Measurements from ENCODE around the gene CTNNA3.

CTNNA3 gene

GRCh38 chr10:66535439-66535838 is 1160.6 kb downstream of the CTNNA3 start:
- DNase-seq (ENCODE audit: low spot score): no peak

DNA sequence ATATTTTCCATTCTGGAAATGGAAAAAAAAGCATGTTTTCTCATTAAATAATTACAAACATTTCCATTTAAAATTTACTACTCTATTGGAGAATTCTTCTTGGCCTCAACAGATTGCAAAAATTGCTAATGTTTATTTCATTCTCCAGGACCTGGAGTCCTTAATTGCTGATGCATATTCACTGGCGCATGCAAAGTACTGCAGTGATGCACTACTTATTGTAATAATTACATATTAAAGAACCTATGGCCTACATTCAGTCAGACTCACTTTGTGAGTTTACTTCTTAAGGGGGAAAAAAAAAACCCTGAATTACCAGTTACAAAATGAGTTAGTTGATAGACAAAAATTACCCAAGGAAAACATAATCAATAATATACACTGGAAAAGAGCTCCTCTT is 1161.1 kb downstream of the CTNNA3 start:
- DNase-seq (ENCODE audit: low spot score): no peak

DNA sequence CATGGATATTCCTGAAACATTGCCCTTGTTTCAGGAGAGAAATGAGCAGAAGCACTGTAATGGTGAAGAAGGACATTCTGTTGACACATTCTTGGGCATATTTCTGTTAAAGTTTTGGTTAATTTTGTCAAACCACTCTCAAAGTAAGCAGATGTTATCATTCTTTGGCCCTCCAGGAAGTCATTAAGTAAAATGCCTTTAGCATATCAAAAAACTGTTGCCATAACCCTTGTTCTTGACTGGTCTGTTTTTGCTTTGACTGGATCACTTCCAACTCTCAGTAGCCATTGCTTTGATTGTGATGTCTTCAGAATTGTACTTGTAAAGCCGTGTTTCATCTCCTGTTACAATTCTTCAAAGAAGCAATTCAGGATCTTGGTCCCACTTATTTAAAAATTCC is 1174.5 kb downstream of the CTNNA3 start:
- DNase-seq (ENCODE audit: low spot score): no peak

DNA sequence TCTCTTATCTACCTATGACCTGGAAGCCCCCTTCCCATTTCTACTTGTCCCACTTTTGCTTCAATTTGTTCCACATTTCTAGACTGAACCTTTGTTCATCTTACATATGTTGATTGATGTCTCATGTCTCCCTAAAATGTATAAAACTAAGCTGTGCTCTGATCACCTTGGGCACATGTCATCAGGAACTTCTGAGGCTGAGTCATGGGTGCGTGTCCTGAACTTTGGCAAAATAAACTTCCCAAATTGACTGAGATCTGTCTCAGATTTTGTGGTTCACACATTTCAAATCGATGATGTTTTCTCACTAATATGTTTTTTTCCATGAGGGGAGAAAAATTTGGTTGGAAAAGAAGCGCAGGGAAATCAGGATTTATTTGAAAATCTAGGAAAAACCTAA is 1176.4 kb downstream of the CTNNA3 start:
- DNase-seq (ENCODE audit: low spot score): no peak

DNA sequence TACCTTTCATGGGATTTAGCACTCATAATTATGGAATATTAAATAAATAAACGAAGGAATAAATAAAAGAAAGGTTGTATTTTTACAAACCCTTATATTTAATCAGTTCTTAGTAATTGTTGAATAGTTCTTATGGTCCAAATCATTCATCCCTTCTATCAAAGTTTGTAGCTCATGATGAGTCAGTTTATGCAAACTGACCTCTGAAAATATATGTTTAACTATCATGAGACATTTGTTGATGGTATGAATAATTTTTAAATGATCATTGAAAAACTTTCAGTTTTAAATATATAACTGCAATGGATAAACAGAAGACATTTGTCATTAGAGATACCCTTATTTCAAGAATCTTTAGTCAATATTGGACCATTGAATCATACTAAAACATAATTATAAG is 1181.3 kb downstream of the CTNNA3 start:
- no peak for DNase-seq (ENCODE audit: low spot score)

GRCh38 chr10:66513504-66513903 is 1182.5 kb downstream of the CTNNA3 start:
- DNase-seq (ENCODE audit: low spot score): no peak

DNA sequence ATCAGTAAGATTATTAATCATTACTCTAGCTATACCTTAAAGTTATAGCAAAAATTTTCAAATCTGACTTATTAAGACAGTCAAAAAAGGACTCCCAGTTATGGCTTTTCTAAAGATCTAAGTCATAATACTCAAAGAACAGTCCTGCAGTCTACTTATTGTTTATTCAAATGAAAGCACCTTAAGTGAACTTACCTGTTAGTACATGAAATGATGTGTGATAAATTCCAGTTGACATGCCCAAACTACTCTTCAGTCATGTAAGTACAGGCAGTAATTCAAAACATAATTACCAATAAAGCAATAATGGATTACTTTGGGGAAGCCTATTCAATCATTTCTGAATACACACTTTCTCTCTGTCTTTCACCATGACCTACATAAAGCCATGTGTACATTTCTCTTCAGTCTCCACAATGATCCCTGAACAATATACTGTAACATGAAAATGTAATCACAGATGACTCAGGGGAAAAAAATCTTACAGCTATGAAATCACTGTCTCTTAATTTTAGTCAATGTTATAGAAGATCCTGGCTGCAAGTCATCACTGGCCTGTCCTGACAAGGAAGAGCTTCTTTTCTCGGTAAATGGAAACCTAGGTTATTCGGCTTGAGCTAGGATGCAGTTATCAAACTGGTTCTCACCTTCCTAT is 1190.9 kb downstream of the CTNNA3 start:
- no peak for DNase-seq (ENCODE audit: low spot score)

DNA sequence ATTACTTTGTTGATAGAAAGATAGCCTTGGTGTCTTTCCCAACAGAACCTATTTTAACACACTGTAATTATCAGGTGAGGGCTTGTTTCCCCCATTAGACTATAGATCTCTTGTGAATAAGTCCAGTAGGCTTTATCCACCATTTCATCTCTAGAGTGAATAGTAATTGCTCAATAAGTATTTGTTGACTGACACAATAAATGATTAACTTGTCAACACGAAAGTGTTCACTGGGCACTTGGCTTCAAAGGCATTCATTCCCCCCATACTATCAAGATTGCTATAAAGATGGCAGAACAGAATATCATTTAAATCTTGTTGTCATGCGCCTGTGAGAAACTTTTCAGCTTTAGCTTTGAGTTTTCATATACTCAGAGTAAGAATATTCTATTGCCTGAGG is 1194.6 kb downstream of the CTNNA3 start:
- DNase-seq (ENCODE audit: low spot score): no peak

GRCh38 chr10:66483966-66484365 is 1212.0 kb downstream of the CTNNA3 start:
- DNase-seq (ENCODE audit: low spot score): no peak

DNA sequence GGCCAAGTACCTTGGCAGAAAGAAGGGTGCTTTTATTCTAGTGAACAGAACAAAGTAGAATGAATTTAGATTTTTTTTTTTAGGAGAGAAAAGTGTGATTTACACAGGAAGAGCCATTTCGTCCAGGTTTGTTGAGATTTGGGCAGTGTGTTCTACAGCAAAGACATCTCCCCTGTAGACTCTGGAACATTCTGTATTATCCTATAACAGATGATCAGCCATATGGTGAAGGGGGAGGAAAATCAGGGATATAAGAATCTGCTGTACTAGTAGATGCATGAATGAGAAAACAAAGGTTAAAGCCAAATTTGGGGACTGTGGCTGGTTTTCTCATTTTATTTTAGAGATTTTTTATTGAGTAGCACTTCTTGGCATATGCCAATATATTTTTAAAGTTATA is 1223.8 kb downstream of the CTNNA3 start:
- no peak for DNase-seq (ENCODE audit: low spot score)

- no peak for DNase-seq (ENCODE audit: low spot score)
These were observed 1229.0 kb downstream of the CTNNA3 start for GRCh38 chr10:66467042-66467441.

DNA sequence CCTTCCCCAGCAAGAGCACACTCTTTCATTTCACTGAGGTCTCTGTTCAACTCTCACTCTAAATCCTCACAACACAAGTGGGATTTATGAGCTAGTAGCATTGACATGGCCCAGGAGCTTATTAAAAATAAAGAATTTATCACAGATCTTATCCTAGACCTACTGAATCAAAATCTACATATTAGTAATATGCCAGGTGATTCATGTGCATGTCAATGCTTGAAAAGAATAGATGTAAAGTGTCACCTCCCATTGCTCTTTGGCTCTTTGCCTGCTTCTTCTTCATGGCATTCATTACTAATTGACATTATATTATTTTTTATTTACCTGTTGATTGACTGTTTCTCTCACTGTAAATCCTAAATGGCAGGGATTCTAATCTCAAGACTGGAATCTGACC is 1229.4 kb downstream of the CTNNA3 start:
- DNase-seq (ENCODE audit: low spot score): no peak

GRCh38 chr10:66463611-66464010 is 1232.4 kb downstream of the CTNNA3 start:
- DNase-seq (ENCODE audit: low spot score): no peak

- DNase-seq (ENCODE audit: low spot score): no peak
These were observed 1238.4 kb downstream of the CTNNA3 start for GRCh38 chr10:66457629-66458028.

DNA sequence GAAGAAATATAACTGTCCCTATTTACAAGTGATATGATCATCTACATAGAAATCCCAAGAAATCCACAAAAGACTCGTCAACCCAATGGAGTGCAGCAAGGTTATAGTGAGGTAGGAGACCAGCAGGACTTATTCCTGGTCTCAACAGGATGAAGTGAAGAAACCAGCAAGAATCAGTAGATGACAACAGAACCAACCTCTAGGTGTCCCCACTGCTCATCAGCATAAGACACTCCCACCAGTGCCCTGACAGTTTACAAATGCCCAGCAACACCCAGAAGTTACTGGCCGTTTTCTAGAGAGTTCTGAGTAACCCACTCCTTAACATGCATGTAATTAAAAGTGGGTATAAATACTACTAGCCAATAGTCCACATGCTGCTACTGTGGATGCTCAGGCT is 1240.7 kb downstream of the CTNNA3 start:
- DNase-seq (ENCODE audit: low spot score): no peak

- no peak for DNase-seq (ENCODE audit: low spot score)
These were observed 1255.4 kb downstream of the CTNNA3 start for GRCh38 chr10:66440568-66440967.

DNA sequence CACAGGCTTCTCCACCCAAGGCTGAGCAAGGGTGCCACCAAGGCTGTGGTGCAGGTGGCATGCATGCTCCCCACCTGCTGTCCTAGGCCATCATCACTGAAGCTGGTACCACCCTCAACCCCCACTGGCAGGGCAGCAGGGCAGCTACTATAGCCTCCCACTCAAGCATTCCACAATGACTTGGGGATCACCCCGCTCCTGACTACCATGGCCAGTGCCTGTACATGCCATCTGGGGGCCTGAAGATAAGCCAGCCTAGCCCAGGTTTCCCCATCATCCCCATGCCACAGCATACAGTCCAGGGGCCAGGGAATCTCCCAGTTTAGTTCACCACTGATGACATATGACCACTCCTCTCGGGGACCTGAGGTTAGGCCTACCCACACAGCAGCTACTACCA is 1281.1 kb downstream of the CTNNA3 start:
- DNase-seq (ENCODE audit: low spot score): no peak

GRCh38 chr10:66405566-66405965 is 1290.4 kb downstream of the CTNNA3 start:
- DNase-seq (ENCODE audit: low spot score): no peak

DNA sequence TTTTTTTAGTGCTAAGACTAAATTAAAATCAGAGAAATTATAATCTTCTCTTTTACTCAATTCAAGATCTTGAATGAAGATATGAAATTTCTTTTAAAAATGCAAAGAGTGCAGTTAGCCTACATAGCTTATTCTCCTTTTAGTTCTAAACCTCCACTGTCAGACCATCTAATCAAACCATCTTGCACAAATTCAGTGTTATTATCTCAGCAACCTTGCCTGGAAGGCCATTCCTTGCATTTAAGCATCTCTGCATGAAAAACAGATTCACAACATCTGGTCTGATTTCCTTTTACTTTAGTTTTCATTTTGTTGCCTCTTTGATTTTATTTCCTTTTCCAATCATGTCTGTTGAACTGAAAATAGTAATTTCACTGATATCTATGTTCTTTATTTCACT is 1297.3 kb downstream of the CTNNA3 start:
- no peak for DNase-seq (ENCODE audit: low spot score)

- no peak for DNase-seq (ENCODE audit: low spot score)
These were observed 1301.5 kb downstream of the CTNNA3 start for GRCh38 chr10:66394342-66395063.

DNA sequence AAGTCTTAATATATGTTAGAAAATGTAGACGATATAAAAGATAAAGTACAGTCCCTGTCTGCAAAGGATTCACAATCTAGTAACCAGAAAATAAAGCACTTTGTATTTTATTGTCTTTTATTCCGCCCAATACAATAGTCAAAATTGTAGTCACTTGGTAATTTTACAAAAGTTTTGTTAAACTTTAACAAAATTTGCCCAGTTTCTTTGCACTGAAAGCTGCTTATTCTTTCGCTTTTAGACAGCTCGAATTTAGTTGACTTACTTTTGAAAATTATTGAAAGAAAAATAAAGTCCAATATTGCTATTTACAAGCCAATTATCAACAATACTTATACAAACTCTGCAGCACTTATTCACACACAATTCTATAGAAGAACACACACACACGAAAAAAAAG is 1305.1 kb downstream of the CTNNA3 start:
- DNase-seq (ENCODE audit: low spot score): no peak

GRCh38 chr10:66381045-66381444 is 1315.0 kb downstream of the CTNNA3 start:
- DNase-seq (ENCODE audit: low spot score): no peak

DNA sequence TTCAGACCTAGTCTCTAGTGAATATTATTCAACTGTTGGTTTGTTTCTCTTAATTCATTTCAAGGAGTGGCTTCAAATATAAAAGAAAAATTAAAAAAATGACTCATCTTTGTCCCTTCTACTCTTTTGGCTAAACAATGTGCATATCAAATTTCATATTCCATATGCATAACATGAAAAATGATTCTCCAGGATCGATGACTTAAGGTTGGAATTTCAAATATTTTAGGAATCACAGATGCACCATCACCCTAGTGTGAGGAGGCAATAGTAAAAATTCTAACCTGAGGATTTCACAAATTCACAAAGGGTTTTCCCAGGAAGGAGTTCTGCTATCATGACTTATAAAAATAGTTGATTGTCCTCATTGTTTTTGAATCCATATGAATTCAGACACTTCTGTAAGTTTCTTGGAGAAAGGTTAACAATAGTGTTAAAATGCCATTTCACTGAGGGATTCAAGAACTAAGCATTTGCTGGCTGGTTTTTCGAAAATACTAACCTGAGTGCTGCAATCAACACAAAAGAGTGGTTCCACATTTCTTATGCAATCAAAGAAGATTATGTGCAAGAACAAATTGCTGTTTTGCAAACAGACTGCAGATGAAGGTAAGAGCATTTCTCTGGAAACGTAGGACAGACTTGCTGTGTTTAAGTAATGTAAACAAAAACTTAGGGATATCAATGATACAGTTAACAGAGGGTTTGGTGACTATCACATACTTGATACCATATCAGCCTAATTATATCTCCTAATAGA is 1317.7 kb downstream of the CTNNA3 start:
- no peak for DNase-seq (ENCODE audit: low spot score)
